Skin epidermis (tissue), 12 donors: ENCODE results near the gene YPEL5.
"Not testable (repeated sequence)": the region's sequence is repeated elsewhere in the genome, so short reads cannot be mapped to it uniquely, and the experiment has no call there.

Source experiments
- H3K27ac ChIP-seq, 21 experiments: fragments of 200-600 bp; sonication (generic) in 11 of 21; one replicate each; pipeline ENCODE4 v1.5.0; 2020; ENCODE audit warnings: mild to moderate bottlenecking in 3 of 21, inconsistent platforms in 2 of 21, moderate library complexity in 2 of 21
- H3K4me3 ChIP-seq, 7 experiments: fragments of 200-600 bp; sonication (generic) in 2 of 7; one replicate each; pipeline ENCODE4 v1.5.0; 2020; ENCODE audit warnings: inconsistent platforms in 2 of 7, mild to moderate bottlenecking in 2 of 7, moderate library complexity in 1 of 7

YPEL5 gene

GRCh38 chr2:30146337-30147195, at the start of gene YPEL5:
Gene YPEL5 (plus strand): TSS chr2:30147007. CDS start chr2:30156652, 9,645 bp downstream.
- peak within 1 kb of the TSS; percentile 89 to 98 (median 96) for H3K4me3 ChIP-seq
- peak within 1 kb of the TSS; percentile 98 to 100 (median 99) for H3K27ac ChIP-seq

DNA sequence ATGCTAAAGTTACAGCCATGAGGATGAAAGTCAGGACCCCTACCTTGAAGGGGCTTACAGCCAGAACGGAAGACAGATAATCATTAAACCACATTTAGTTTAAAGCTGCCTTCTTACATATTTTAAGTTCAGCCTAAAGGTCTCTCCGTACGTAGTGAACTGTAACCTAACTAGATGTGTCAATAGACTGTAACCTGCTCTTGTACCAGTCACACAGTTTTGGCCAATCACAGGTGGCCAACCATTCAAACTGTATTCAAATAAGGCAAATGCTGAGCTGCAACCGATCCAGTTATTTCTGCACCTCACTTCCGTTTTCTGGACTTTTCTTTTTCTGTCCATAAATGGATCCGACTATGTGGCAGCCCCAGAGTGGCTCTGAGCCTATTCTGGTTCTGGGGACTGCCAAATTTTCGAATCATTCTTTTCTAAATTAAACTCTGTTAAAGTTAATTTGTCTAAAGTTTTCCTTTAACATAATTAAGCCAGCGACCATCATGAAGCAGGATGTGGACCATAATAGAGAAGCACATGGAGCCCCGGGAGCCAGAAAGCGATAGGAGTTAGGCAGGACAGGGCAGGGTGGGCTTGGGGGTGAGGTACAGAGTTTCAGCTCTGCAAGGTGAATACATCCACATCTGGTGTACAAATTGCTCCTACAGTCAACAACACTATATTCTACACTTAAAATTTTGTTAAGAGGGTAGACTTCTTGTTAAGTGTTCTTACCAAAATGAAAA, 48.4 kb upstream of the YPEL5 start:
- H3K27ac ChIP-seq = no peak overlapping the region
- H3K4me3 ChIP-seq = no peak overlapping the region

DNA sequence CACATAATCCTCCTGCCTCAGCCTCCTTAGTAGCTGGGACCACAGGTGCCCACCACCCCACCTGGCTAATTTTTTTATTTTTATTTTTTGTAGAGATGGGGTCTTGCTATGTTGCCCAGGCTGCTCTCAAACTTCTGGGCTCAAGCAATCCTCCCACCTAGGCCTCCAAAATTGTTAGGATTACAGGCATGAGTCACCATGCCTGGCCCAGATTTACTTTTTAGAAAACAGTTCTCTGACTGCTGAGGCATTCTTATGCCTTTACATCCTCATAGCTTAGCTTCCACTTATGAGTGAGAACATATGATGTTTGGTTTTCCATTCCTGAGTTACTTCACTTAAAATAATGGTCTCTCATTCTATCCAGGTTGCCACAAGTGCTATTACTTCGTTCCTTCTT, 47.4 kb upstream of the YPEL5 start:
- not testable (repeated sequence) for H3K27ac ChIP-seq, H3K4me3 ChIP-seq

DNA sequence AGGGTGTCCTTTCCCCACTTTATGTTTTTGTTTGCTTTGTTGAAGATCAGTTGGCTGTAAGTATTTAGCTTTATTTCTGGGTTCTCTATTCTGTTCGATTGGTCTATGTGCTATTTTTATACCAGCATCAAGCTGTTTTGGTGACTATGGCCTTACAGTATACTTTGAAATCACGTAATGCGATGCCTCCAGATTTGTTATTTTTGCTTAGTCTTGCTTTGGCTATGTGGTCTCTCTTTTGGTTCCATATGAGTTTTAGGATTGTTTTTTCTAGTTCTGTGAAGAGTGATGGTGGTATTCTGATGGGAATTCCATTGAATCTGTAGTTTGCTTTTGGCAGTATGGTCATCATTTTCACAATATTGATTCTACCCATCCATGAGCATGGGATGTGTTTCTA, 46.1 kb upstream of the YPEL5 start:
- not testable (repeated sequence) for H3K27ac ChIP-seq, H3K4me3 ChIP-seq

DNA sequence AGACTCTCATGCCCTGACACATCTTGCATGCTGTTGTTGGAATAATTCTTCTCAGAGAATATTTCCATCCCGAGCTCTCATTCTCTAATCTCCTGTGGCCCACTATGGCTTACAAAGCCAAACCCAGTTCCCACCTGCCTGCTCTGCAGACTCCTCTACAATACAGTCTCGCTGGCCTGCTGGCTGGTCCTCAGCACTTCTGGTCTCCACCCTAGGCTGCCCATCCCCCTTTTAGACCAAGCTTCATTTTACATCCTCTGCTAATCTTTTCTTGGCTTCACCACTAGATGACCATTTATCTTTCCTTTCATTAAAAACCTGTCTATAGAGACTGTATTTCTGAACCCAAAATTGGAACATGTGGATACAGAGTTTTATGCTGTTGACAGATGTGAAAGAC, 42.5 kb upstream of the YPEL5 start:
- no peak overlapping the region for H3K27ac ChIP-seq
- no peak overlapping the region for H3K4me3 ChIP-seq

- Histone ChIP-seq H3K27ac (no peak overlapping the region), H3K4me3 (no peak overlapping the region)
Observed at GRCh38 chr2:30105556-30105955, 41.3 kb upstream of the YPEL5 start.

GRCh38 chr2:30106543-30106942, 40.3 kb upstream of the YPEL5 start:
- Histone ChIP-seq H3K4me3 (no peak overlapping the region), H3K27ac (no peak overlapping the region)

DNA sequence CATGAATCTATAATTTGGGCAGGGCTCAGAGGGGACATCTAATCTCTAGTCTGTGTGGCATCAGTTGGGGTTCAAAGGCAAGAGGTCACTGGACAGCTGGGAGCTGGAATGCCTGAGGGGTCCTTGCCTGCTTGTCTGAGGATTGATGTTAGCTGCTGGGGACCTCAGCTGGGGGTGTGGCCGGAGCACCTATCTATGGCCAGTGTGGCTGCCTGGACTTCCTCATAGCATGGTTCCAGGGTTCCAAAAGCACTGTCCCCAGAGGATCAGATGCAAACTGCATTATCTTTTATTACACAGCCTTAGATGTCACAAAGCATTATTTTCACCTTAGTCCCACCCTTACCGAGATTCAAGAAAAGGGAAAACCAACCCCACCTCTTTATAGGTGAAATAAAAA, 38.6 kb upstream of the YPEL5 start:
- Histone ChIP-seq H3K27ac (no peak overlapping the region), H3K4me3 (no peak overlapping the region)

DNA sequence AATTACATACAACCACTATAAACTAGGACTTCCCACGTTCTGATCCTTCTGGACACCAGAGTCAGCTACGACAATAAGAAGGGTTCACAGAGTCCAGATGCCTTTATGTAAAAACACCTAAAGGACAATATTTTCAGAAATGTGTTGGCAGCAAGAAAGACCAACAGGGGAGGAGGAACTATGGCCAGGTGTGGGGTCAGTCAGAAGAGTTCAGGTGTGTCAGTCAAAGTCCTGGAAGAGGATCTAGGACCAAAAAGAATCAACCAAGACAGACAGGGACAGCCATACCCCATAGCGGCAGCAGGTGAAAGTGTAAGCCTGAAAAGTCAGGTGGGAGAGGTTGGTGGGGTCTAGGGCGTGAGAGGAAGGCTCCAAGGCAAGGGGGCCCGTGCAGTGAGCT, 38.0 kb upstream of the YPEL5 start:
- no peak overlapping the region for H3K27ac ChIP-seq
- no peak overlapping the region for H3K4me3 ChIP-seq

- no peak overlapping the region for H3K4me3 ChIP-seq
Observed at GRCh38 chr2:30109856-30110255, 37.0 kb upstream of the YPEL5 start.

GRCh38 chr2:30110773-30111172, 36.0 kb upstream of the YPEL5 start:
- H3K27ac ChIP-seq = no peak overlapping the region
- no peak overlapping the region for H3K4me3 ChIP-seq

More at GRCh38 chr2:30109856-30110255, 37.0 kb upstream of the YPEL5 start:
- H3K27ac ChIP-seq = no peak overlapping the region

- H3K4me3 ChIP-seq, H3K27ac ChIP-seq: not testable (repeated sequence)
Observed at GRCh38 chr2:30111186-30111585, 35.6 kb upstream of the YPEL5 start.

GRCh38 chr2:30112561-30112960, 34.2 kb upstream of the YPEL5 start:
- Histone ChIP-seq H3K27ac (no peak overlapping the region), H3K4me3 (no peak overlapping the region)

DNA sequence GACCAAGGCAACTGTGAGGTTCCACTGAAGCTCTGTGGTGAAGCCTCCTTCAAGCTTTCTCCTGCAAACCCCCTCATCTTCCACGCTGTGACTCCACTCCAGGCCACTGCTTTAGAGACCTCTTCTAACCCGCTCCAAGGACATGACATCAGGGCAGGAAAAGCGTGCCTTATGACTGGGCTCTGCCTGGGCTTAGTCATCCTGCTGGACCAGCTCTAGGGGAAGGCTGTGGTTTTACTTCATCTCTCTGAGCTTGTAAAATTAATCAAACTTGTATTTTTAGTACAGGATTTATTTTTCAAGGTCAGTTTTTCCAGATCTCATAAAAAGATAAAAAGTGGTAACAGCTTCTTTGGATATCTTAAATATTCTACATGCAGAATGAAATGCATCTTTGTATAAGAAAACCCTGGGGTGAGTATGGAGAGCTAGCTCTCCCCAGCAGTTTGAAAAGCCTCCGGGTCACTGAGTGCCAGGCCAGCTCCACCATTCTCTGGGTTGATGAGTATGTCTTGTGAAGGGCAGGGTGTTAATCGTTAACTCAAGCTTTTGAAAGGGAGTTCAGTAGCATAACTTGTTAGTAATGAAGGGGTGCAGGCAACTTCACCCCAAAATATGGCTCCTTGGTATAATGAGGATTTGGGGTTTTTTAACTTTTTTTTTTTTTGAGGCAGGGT, 33.1 kb upstream of the YPEL5 start:
- Histone ChIP-seq H3K4me3 (no peak overlapping the region), H3K27ac (peak overlapping the region in 4 of 21 experiments; percentile 16 to 51 (median 25))

- no peak overlapping the region for H3K27ac ChIP-seq
- H3K4me3 ChIP-seq = no peak overlapping the region
Observed at GRCh38 chr2:30115141-30115980, 31.4 kb upstream of the YPEL5 start.

DNA sequence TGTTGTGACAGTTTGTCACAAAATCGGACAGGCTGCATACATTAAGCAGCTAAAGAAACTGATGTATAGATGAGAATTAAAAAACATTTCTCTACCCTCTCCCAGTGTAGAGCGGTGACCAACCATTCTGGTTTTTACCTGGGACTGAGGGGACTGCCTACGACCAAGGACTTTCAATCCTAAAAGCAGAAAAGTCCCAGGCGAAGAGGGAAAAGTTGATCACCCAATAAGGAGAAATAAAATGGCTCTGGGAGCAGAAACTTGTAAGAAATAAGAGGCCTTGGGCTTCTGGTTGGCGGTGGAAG, 30.9 kb upstream of the YPEL5 start:
- H3K27ac ChIP-seq = no peak overlapping the region
- H3K4me3 ChIP-seq = no peak overlapping the region

DNA sequence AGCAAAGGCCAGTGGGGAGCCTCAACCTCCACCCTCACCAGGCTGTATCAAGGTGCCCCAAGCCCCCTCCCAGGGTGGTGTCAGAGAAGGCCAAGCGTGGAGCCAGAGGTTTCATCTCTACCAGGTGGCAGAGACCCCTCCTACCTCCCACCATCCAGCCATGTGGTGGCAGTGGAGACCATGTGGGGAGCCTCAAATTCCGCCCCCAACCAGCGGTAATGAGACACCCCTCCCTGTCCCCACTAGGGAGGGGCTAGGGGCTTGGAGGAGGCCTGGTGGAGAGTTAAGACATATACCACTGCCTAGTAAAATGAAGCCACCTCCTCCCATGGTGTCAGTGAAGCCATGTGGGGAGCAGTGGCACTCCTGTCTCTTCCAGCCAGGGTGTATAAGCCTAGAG, 24.4 kb upstream of the YPEL5 start:
- no peak overlapping the region for H3K27ac ChIP-seq
- no peak overlapping the region for H3K4me3 ChIP-seq

DNA sequence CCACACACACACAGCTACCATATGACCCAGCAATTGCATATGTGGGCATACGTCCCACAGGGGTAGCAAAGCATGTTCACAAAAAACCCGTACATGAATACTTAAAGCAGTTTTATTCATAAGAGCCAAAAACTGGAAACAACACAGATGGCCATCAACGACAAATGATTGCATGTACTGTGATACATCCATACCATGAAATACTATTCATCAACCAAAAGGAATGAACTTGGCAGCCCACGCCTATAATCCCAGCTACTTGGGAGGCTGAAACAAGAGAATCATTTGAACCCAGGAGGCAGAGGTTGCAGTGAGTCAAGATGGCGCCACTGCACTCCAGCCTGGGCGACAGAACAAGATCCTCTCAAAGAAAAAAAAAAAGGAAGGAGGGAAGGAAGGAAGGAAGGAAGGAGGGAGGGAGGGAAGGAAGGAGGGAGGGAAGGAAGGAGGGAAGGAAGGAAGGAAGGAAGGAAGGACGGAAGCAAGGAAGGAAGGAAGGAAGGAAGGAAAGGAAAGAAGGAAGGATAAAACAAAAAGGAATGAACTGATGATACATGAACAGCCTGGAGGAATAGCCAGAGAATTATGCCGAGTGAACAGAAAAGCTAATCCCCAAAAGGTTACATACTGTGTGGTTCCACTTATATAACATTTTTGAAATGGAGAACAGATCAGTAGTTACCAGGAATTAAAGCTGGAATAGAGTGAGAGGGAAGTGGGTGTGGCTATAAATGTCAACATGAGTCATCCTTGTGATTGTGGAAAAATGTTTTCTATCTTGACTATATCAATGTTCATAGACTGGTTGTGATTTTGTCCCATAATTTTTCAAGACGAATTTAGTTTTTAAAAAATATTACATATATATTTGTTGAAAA, 19.6 kb upstream of the YPEL5 start:
- Histone ChIP-seq H3K27ac (no peak overlapping the region), H3K4me3 (no peak overlapping the region)

DNA sequence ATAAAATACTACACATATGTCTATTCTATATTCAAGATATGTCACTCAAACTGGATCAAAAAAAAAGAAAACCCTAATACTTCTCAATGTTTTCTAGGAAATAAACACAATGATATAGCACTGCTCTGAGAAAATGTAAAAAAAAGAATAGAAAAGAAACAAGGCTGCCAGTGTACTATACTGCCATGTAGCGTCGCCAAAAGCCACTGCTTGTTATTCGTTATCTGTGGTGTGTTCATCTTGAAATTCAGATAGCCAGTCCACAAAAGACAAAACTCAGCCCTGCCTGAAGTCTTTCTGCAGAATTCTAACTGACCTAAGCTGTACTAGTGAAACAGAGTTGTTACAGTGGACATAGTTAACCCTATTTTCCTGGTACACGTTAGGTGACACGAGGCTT, 12.2 kb upstream of the YPEL5 start:
- Histone ChIP-seq H3K27ac (no peak overlapping the region), H3K4me3 (no peak overlapping the region)
